ENCODE data around the gene ORC6. TPM values are rescaled to one million over a fixed set of nuclear protein-coding genes. Genes with fewer than 3 reads are reported as not detected.

Gene ORC6
- total RNA-seq, 1 experiment from 2014 or later, result 44.2 TPM

- no peak for DNase-seq (ENCODE audit: low spot score)
Observed at GRCh38 chr16:46730801-46731690, 41.6 kb downstream of the ORC6 start.

GRCh38 chr16:46731691-46732555, 42.5 kb downstream of the ORC6 start:
- DNase-seq (ENCODE audit: low spot score), result no peak

GRCh38 chr16:46732561-46732960, 43.1 kb downstream of the ORC6 start:
- DNase-seq (ENCODE audit: low spot score), result no peak

GRCh38 chr16:46733319-46733830, 43.9 kb downstream of the ORC6 start:
- no peak for DNase-seq (ENCODE audit: low spot score)

- no peak for DNase-seq (ENCODE audit: low spot score)
Observed at GRCh38 chr16:46736695-46737094, 47.2 kb downstream of the ORC6 start.

- no peak for DNase-seq (ENCODE audit: low spot score)
Observed at GRCh38 chr16:46737621-46738214, 48.3 kb downstream of the ORC6 start.

- no peak for DNase-seq (ENCODE audit: low spot score)
Observed at GRCh38 chr16:46739934-46740333, 50.5 kb downstream of the ORC6 start.

- no peak for DNase-seq (ENCODE audit: low spot score)
Observed at GRCh38 chr16:46743232-46743719, 53.8 kb downstream of the ORC6 start.

- DNase-seq (ENCODE audit: low spot score), result no peak
Observed at GRCh38 chr16:46745617-46746016, 56.2 kb downstream of the ORC6 start.

GRCh38 chr16:46746821-46747776, 57.6 kb downstream of the ORC6 start:
- DNase-seq (ENCODE audit: low spot score), result no peak

Other genes starting within 250 kb of the ORC6 start
- gene SHCBP1, start 68.3 kb upstream of the ORC6 start, total RNA-seq (2014; rRNA removed; shearing (Covaris generic)), result 28.4 and 31.0 TPM in 2 replicates
- gene VPS35, start 481 bp upstream of the ORC6 start, total RNA-seq (2014; rRNA removed; shearing (Covaris generic)), result 105 and 111 TPM in 2 replicates
- 0.14 TPM in 1 of 2 replicates, not detected in the other for gene MYLK3, start 58.7 kb downstream of the ORC6 start, total RNA-seq (2014; rRNA removed; shearing (Covaris generic))
- 10.4 and 11.5 TPM in 2 replicates for gene C16orf87, start 141.5 kb downstream of the ORC6 start, total RNA-seq (2014; rRNA removed; shearing (Covaris generic))
- gene GPT2, start 194.7 kb downstream of the ORC6 start, total RNA-seq (2014; rRNA removed; shearing (Covaris generic)), result 24.1 and 35.2 TPM in 2 replicates